Activated CD4-positive, alpha-beta memory T cell treated with anti-CD3 and anti-CD28 coated beads, Interleukin-2, amount 10 ng/mL, durations not matched to agents 7 days and 5 days (primary cell): ENCODE data around the gene RNF220. TPM values are rescaled to one million over a fixed set of nuclear protein-coding genes. Genes with fewer than 3 reads are reported as not detected.
"Not testable (repeated sequence)": the region's sequence is repeated elsewhere in the genome, so short reads cannot be mapped to it uniquely, and the experiment has no call there.

Experiments
- CTCF ChIA-PET: fragments of 350-600 bp; sonication (Branson Sonifier 250); formaldehyde crosslinking; loops from one replicate; lab custom pipeline; 2021; ENCODE audit warnings: antibody characterized with exemption, inconsistent platforms; lab: Charles Lee
- POLR2A ChIA-PET: fragments of 350-600 bp; sonication (Branson Sonifier 250); formaldehyde crosslinking; loops from one replicate; lab custom pipeline; 2021; ENCODE audit warnings: antibody characterized with exemption; lab: Charles Lee
- DNase-seq: peaks from one replicate; pipeline ENCODE4 v3.0.0-alpha.2; 2020
- H3K27ac Mint-ChIP-seq: one replicate; pipeline ENCODE4 v1.8.0; 2021; ENCODE audit warnings: mild to moderate bottlenecking, mixed read lengths
- H3K27me3 Mint-ChIP-seq: one replicate; pipeline ENCODE4 v1.8.0; 2021; ENCODE audit warnings: mixed read lengths
- H3K36me3 Mint-ChIP-seq: one replicate; pipeline ENCODE4 v1.8.0; 2021; ENCODE audit warnings: low read depth, mixed read lengths
- H3K4me1 Mint-ChIP-seq: one replicate; pipeline ENCODE4 v1.8.0; 2021; ENCODE audit warnings: mixed read lengths
- H3K4me3 Mint-ChIP-seq: one replicate; pipeline ENCODE4 v1.8.0; 2021; ENCODE audit warnings: mild to moderate bottlenecking, mixed read lengths
- H3K9me3 Mint-ChIP-seq: one replicate; pipeline ENCODE4 v1.8.0; 2021; ENCODE audit warnings: mixed read lengths
- total RNA-seq, 2 experiments: library from RNA; stranded (reverse); gene quantifications; one replicate each; pipeline ENCODE4 v1.2.3, GENCODE V29; 2021

RNF220 gene
- total RNA-seq, 2 experiments from 2014 or later = 69.0 to 70.7 TPM

GRCh38 chr1:44655609-44656008, 250.6 kb downstream of the RNF220 start:
- no peak overlapping the region for H3K27ac Mint-ChIP-seq
- H3K36me3 Mint-ChIP-seq = peaks cover 6% of the 10 kb centered on the region
- ChIA-PET CTCF (interaction anchor here (0.8 to 1.2 kb wide), 2 partner anchors 41 to 265 kb away, joined by 3 read pairs; no protein-coding TSS in a partner anchor), POLR2A (interaction anchor here (1.5 kb wide), 1 partner anchor 23 kb away, joined by 5 read pairs; no protein-coding TSS in a partner anchor)
- no peaks in the 10 kb centered on the region for H3K9me3 Mint-ChIP-seq
- DNase-seq = no peak
- no peaks in the 10 kb centered on the region for H3K4me1 Mint-ChIP-seq
- no peaks in the 10 kb centered on the region for H3K27me3 Mint-ChIP-seq
- H3K4me3 Mint-ChIP-seq = no peak overlapping the region

- H3K9me3 Mint-ChIP-seq = no peaks in the 10 kb centered on the region
- no peak for DNase-seq
- POLR2A ChIA-PET = no interaction called here
- no peaks in the 10 kb centered on the region for H3K36me3 Mint-ChIP-seq
- peaks cover 7% of the 10 kb centered on the region for H3K4me1 Mint-ChIP-seq
- no peak overlapping the region for H3K4me3 Mint-ChIP-seq
- CTCF ChIA-PET = interaction anchor here (0.7 to 5.6 kb wide), 4 partner anchors 8 to 853 kb away, joined by 3 to 35 read pairs (median 4); no protein-coding TSS in a partner anchor
- no peaks in the 10 kb centered on the region for H3K27me3 Mint-ChIP-seq
- no peak overlapping the region for H3K27ac Mint-ChIP-seq
These were observed 254.5 kb downstream of the RNF220 start for GRCh38 chr1:44659566-44659965.

- no peaks in the 10 kb centered on the region for H3K27me3 Mint-ChIP-seq
- ChIA-PET CTCF (interaction anchor here (0.7 to 5.6 kb wide), 3 partner anchors 8 to 421 kb away, joined by 3 to 35 read pairs (median 5); no protein-coding TSS in a partner anchor), POLR2A (no interaction called here)
- H3K36me3 Mint-ChIP-seq = no peaks in the 10 kb centered on the region
- no peaks in the 10 kb centered on the region for H3K9me3 Mint-ChIP-seq
- no peak for DNase-seq
- H3K4me1 Mint-ChIP-seq = peaks cover 13% of the 10 kb centered on the region
- H3K27ac Mint-ChIP-seq = no peak overlapping the region
- no peak overlapping the region for H3K4me3 Mint-ChIP-seq
These were observed 255.1 kb downstream of the RNF220 start for GRCh38 chr1:44660176-44660575.

GRCh38 chr1:44661781-44662682, 257.0 kb downstream of the RNF220 start:
- H3K36me3 Mint-ChIP-seq = no peaks in the 10 kb centered on the region
- H3K4me3 Mint-ChIP-seq = no peak overlapping the region
- no peak for DNase-seq
- H3K4me1 Mint-ChIP-seq = peaks cover 14% of the 10 kb centered on the region
- no peaks in the 10 kb centered on the region for H3K27me3 Mint-ChIP-seq
- H3K27ac Mint-ChIP-seq = no peak overlapping the region
- POLR2A ChIA-PET = interaction anchor here (0.8 to 1.6 kb wide), 3 partner anchors 9 to 30 kb away, joined by 3 to 4 read pairs (median 3); no protein-coding TSS in a partner anchor
- CTCF ChIA-PET = interaction anchor here (5.6 kb wide), 1 partner anchor 10 kb away, joined by 35 read pairs; no protein-coding TSS in a partner anchor
- H3K9me3 Mint-ChIP-seq = no peaks in the 10 kb centered on the region

- Mint-ChIP-seq H3K27me3 (no peaks in the 10 kb centered on the region), H3K27ac (no peak overlapping the region), H3K4me1 (peaks cover 14% of the 10 kb centered on the region), H3K36me3 (no peaks in the 10 kb centered on the region), H3K4me3 (no peak overlapping the region), H3K9me3 (no peaks in the 10 kb centered on the region)
- ChIA-PET POLR2A (interaction anchor here (1.0 to 1.6 kb wide), 2 partner anchors 10 to 30 kb away, joined by 3 to 4 read pairs; no protein-coding TSS in a partner anchor), CTCF (interaction anchor here (5.6 kb wide), 1 partner anchor 11 kb away, joined by 35 read pairs; no protein-coding TSS in a partner anchor)
- DNase-seq = no peak
These were observed 257.6 kb downstream of the RNF220 start for GRCh38 chr1:44662683-44663030.

- DNase-seq = no peak
- ChIA-PET POLR2A (interaction anchor here (1.2 kb wide), 1 partner anchor 30 kb away, joined by 4 read pairs; no protein-coding TSS in a partner anchor), CTCF (interaction anchor here (5.6 kb wide), 1 partner anchor 12 kb away, joined by 35 read pairs; no protein-coding TSS in a partner anchor)
- Mint-ChIP-seq H3K4me1 (peaks cover 14% of the 10 kb centered on the region), H3K36me3 (no peaks in the 10 kb centered on the region), H3K27ac (no peak overlapping the region), H3K27me3 (no peaks in the 10 kb centered on the region), H3K4me3 (no peak overlapping the region), H3K9me3 (no peaks in the 10 kb centered on the region)
These were observed 258.4 kb downstream of the RNF220 start for GRCh38 chr1:44663417-44663816.

GRCh38 chr1:44664730-44665370, 259.8 kb downstream of the RNF220 start:
- Mint-ChIP-seq H3K36me3 (no peaks in the 10 kb centered on the region), H3K27ac (no peak overlapping the region), H3K4me1 (peaks cover 14% of the 10 kb centered on the region), H3K27me3 (no peaks in the 10 kb centered on the region), H3K4me3 (no peak overlapping the region), H3K9me3 (no peaks in the 10 kb centered on the region)
- ChIA-PET CTCF (interaction anchor here (0.7 to 5.6 kb wide), 4 partner anchors 13 to 628 kb away, joined by 3 to 35 read pairs (median 3); no protein-coding TSS in a partner anchor), POLR2A (interaction anchor here (1.0 to 1.8 kb wide), 4 partner anchors 9 to 57 kb away, joined by 4 to 6 read pairs (median 4); partner anchors contain the start of gene TMEM53)
- DNase-seq = no peak

- H3K27me3 Mint-ChIP-seq, CTCF ChIA-PET, H3K4me3 Mint-ChIP-seq, POLR2A ChIA-PET, H3K27ac Mint-ChIP-seq, DNase-seq, H3K36me3 Mint-ChIP-seq, H3K9me3 Mint-ChIP-seq: not testable (repeated sequence)
- H3K4me1 Mint-ChIP-seq = peaks cover 17% of the 10 kb centered on the region
These were observed 261.7 kb downstream of the RNF220 start for GRCh38 chr1:44666719-44667118.

GRCh38 chr1:44670751-44671640, 265.9 kb downstream of the RNF220 start:
- H3K4me3 Mint-ChIP-seq = no peak overlapping the region
- POLR2A ChIA-PET = interaction anchor here (1.1 to 7.7 kb wide), 4 partner anchors 9 to 50 kb away, joined by 3 to 71 read pairs (median 31); no protein-coding TSS in a partner anchor
- H3K27me3 Mint-ChIP-seq = no peaks in the 10 kb centered on the region
- H3K9me3 Mint-ChIP-seq = no peaks in the 10 kb centered on the region
- no peaks in the 10 kb centered on the region for H3K36me3 Mint-ChIP-seq
- DNase-seq = no peak
- H3K4me1 Mint-ChIP-seq = peaks cover 32% of the 10 kb centered on the region
- CTCF ChIA-PET = interaction anchor here (1.3 to 4.9 kb wide), 2 partner anchors 19 to 41 kb away, joined by 3 to 44 read pairs; no protein-coding TSS in a partner anchor
- H3K27ac Mint-ChIP-seq = no peak overlapping the region

GRCh38 chr1:44672254-44672955, 267.4 kb downstream of the RNF220 start:
- H3K27ac Mint-ChIP-seq = peak overlapping the region; percentile 44
- H3K4me1 Mint-ChIP-seq = peaks cover 32% of the 10 kb centered on the region
- POLR2A ChIA-PET = interaction anchor here (1.1 to 7.7 kb wide), 6 partner anchors 10 to 314 kb away, joined by 3 to 71 read pairs (median 4); partner anchors contain the start of gene EIF2B3
- H3K9me3 Mint-ChIP-seq = no peaks in the 10 kb centered on the region
- CTCF ChIA-PET = interaction anchor here (1.3 to 4.9 kb wide), 3 partner anchors 20 to 40 kb away, joined by 3 to 44 read pairs (median 8); no protein-coding TSS in a partner anchor
- no peaks in the 10 kb centered on the region for H3K36me3 Mint-ChIP-seq
- no peaks in the 10 kb centered on the region for H3K27me3 Mint-ChIP-seq
- DNase-seq = peak; percentile 35
- H3K4me3 Mint-ChIP-seq = peak overlapping the region; percentile 12
